HUES6 (cell line): ENCODE results near the gene DNAJC16.
A peak's percentile ranks its signal among the peaks of the same experiment; 100 is the strongest.

Source experiments
- H3K27ac ChIP-seq: 2 replicates; pipeline ENCODE4 v1.7.0; 2013; ENCODE audit warnings: low read depth, mild to moderate bottlenecking, low read length, inconsistent platforms
- H3K27me3 ChIP-seq: 2 replicates; pipeline ENCODE4 v1.6.1; 2013; ENCODE audit warnings: low read length; ENCODE audit not compliant: control insufficient read depth, insufficient read depth
- H3K36me3 ChIP-seq: 2 replicates; pipeline ENCODE4 v1.6.1; 2013; ENCODE audit warnings: low read length; ENCODE audit not compliant: control insufficient read depth, insufficient read depth
- H3K4me1 ChIP-seq: 2 replicates; pipeline ENCODE4 v1.6.1; 2013; ENCODE audit warnings: low read length; ENCODE audit not compliant: control insufficient read depth, insufficient read depth
- H3K4me3 ChIP-seq: 2 replicates; pipeline ENCODE4 v1.5.1; 2013; ENCODE audit warnings: low read depth, low read length
- H3K9ac ChIP-seq: one replicate; pipeline ENCODE4 v1.6.1; 2013; ENCODE audit warnings: mild to moderate bottlenecking, low read length
- H3K9me3 ChIP-seq: 2 replicates; pipeline ENCODE4 v1.6.1; 2013; ENCODE audit warnings: low read depth, low read length; ENCODE audit not compliant: control insufficient read depth, insufficient read depth

The DNAJC16 gene

DNA sequence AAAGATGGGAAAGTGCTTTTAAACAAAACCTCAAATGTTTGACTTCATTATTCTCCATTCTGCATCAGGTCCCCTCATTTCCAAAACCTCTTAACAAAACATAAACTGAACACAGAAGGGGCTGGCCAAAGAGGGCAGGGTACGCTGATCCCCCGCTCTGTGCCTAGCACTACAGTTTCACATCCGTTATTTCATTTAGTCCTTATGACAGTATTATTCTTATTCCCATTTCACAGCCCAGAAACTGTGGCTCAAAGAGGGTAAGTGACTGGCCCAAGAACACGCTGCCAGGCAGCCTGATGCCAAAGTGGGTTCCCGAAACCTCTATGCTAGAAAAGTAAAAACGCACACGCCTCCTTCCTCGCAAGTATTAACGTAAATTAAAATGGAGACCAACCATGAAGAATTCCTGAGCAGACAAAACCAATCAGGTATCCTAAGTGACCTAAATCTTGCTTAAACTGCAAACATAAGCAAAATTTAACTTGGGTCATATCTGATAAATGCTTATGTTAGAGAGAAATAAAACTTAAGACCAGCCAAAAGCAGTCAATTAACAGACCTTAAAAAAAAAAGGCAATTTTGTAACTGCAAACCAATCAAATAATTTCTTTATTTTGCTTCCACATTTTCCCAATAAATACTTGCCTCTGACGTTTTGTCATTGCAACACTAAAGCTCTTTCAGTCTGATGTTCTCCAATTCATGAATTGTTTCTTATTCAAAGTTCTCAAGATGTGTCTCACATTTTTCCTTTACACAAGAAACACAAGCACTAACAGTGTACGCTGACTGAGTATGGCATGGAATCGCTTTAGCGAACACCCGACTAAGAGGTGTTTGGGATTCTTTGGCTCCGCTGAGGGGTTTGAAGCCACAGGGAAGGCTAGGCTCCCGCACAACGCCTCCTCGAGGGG is 3.3 kb upstream of the DNAJC16 start:
- Histone ChIP-seq H3K36me3 (no peaks in the 10 kb centered on the region; the same call in 1 of the 2 replicates), H3K9me3 (no peaks in the 10 kb centered on the region), H3K9ac (peak overlapping the region; percentile 63), H3K27me3 (no peaks in the 10 kb centered on the region), H3K27ac (peak overlapping the region; percentile 15; the same call in 1 of the 2 replicates), H3K4me3 (peak overlapping the region; percentile 79), H3K4me1 (peaks cover 10% of the 10 kb centered on the region)

- Histone ChIP-seq H3K27ac (peak within 1 kb of the TSS; percentile 97), H3K36me3 (no peaks in the 10 kb centered on the region), H3K4me1 (peaks cover 10% of the 10 kb centered on the region), H3K9me3 (no peaks in the 10 kb centered on the region), H3K4me3 (peak within 1 kb of the TSS; percentile 97), H3K27me3 (no peaks in the 10 kb centered on the region), H3K9ac (peak within 1 kb of the TSS; percentile 96)
These were observed 2.7 kb upstream of the DNAJC16 start, which contains the start of gene CASP9 for GRCh38 chr1:15524021-15524282. Gene CASP9, minus strand, starts transcription at chr1:15524215. Its CDS starts 15 bp downstream, at chr1:15524200.

DNA sequence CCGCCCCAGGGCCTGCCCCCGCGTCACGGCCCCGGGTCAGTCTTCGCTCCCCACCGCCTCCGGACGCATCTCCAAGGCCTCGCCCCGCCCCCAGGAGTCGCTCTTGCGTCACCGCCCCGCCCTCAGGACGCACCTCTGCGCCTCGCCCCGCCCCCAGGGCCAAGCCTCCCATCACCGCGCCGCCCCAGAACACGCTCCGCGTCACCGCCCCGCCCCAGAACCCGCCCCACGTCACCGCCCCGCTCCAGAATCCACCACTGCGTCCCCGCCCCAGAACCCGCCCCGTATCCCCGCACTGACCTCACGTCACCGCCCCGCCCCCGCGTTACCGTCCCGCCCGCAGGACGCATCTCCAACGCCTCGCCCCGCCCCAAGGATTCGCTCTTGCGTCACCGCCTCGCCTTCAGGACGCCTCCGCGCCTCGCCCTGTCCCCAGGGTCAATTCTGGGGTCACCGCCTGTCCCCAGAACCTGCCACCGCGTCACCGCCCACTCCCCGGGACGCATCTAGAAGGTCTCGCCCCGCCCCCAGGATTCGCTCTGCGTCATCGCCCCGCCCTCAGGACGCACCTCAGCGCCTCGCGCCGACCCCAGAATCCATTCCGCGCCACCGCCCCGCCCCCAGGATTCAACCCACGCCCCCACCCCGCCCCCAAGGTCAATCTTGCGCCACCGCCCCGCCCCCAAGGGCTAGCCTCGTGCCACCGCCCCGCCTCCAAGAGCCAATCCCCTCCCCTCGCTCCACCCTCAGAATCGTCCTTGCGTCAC is 2.2 kb upstream of the DNAJC16 start:
- Histone ChIP-seq H3K27me3 (no peaks in the 10 kb centered on the region), H3K36me3 (no peaks in the 10 kb centered on the region), H3K4me3 (peak overlapping the region; percentile 97), H3K9ac (peak overlapping the region; percentile 96), H3K27ac (peak overlapping the region; percentile 97), H3K4me1 (peaks cover 10% of the 10 kb centered on the region), H3K9me3 (no peaks in the 10 kb centered on the region)

DNA sequence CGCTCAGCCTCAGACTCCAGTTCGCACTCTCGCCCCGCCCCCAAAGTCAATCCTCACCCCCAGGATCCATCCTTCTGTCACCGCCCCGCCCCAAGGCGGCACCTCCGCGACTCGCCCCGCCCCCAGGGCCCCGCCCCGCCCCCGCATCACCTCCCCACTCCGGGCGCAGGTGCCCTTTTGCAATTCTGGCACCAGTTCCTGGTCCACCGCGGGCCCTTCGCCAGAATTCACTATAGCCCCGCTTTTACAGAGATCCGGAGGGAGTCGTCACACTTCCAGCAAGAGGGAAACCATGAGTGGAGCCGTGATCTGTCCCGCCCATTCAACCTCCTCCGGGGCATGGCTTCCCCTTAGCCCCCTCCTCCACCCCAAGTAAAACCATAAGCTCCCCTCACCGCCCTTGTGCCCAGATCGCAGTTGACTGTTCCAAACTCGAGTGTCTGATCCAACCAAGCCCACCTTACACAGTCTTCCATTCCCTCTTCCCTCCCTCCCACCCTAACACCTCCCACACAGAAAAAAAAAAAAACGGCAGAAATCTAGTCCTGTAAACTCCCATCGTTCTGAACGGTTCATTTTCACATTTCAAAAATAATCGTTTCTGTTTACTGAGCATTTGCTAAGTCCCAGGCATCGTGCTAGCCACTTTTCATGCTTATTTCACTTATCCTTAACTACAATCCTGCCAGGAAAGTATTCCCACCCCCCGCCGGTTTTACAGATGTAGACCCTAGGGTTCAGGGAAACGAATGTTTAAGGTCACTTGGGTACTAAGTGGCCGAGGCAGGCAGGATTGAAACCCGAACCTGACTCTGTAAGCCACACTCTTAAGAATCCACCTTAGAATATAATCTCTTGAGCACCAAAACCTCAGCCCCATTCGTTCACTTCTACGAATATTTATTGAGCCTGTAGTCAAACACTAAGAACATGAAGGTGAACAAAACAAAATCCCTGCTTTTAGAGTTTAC is 1.3 kb upstream of the DNAJC16 start:
- H3K27ac ChIP-seq, result no peak overlapping the region
- no peaks in the 10 kb centered on the region for H3K27me3 ChIP-seq
- no peak overlapping the region for H3K9ac ChIP-seq
- H3K4me1 ChIP-seq, result peaks cover 10% of the 10 kb centered on the region
- H3K9me3 ChIP-seq, result no peaks in the 10 kb centered on the region
- peak overlapping the region; percentile 84 for H3K4me3 ChIP-seq
- 0 out of 2 replicates have a peak, but pooled peaks cover 1% of the 10 kb centered on the region for H3K36me3 ChIP-seq

- Histone ChIP-seq H3K27ac (no peak overlapping the region), H3K4me1 (peaks cover 10% of the 10 kb centered on the region), H3K36me3 (0 out of 2 replicates have a peak, but pooled peaks cover 4% of the 10 kb centered on the region), H3K4me3 (peak overlapping the region; percentile 84), H3K9me3 (no peaks in the 10 kb centered on the region), H3K9ac (no peak overlapping the region), H3K27me3 (no peaks in the 10 kb centered on the region)
These were observed 593 bp upstream of the DNAJC16 start for GRCh38 chr1:15526021-15526489.

GRCh38 chr1:15531003-15531402 is 4.4 kb downstream of the DNAJC16 start:
- H3K9me3 ChIP-seq, result no peaks in the 10 kb centered on the region
- H3K27ac ChIP-seq, result no peak overlapping the region
- no peaks in the 10 kb centered on the region for H3K27me3 ChIP-seq
- no peaks in the 10 kb centered on the region; the same call in 1 of the 2 replicates for H3K4me1 ChIP-seq
- H3K36me3 ChIP-seq, result peaks cover 20% of the 10 kb centered on the region
- H3K4me3 ChIP-seq, result no peak overlapping the region
- no peak overlapping the region for H3K9ac ChIP-seq

- H3K9ac ChIP-seq, result no peak overlapping the region
- no peak overlapping the region for H3K27ac ChIP-seq
- no peaks in the 10 kb centered on the region for H3K9me3 ChIP-seq
- H3K27me3 ChIP-seq, result no peaks in the 10 kb centered on the region
- peaks cover 26% of the 10 kb centered on the region for H3K36me3 ChIP-seq
- no peak overlapping the region for H3K4me3 ChIP-seq
- H3K4me1 ChIP-seq, result no peaks in the 10 kb centered on the region; the same call in 1 of the 2 replicates
These were observed 5.0 kb downstream of the DNAJC16 start for GRCh38 chr1:15531682-15532081.

DNA sequence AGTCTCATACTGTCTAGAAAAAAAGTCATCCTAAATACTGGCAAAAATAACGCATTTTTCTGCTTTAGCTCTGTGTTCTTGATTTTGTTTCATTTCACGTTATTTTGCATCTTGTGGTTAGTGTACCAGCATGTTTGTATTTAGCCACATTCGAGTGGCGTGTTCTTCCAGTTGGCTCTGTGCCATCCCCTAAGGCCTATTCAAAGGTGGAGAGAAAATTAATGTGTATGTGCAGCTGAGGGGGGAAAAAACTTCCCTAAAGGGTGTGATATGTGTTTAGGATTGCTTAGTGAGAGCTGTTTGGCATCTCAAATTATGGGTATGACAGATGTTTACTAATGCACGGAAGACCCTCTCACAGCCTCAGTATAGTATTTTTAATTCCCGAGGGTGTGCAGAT is 12.1 kb downstream of the DNAJC16 start:
- Histone ChIP-seq H3K4me1 (no peaks in the 10 kb centered on the region), H3K4me3 (no peak overlapping the region), H3K27ac (no peak overlapping the region), H3K9me3 (no peaks in the 10 kb centered on the region), H3K36me3 (peaks cover 69% of the 10 kb centered on the region), H3K9ac (no peak overlapping the region), H3K27me3 (no peaks in the 10 kb centered on the region)

- no peak overlapping the region for H3K27ac ChIP-seq
- H3K27me3 ChIP-seq, result no peaks in the 10 kb centered on the region
- H3K9ac ChIP-seq, result no peak overlapping the region
- no peaks in the 10 kb centered on the region for H3K9me3 ChIP-seq
- no peaks in the 10 kb centered on the region for H3K4me1 ChIP-seq
- H3K36me3 ChIP-seq, result peaks cover 78% of the 10 kb centered on the region
- no peak overlapping the region for H3K4me3 ChIP-seq
These were observed 13.5 kb downstream of the DNAJC16 start for GRCh38 chr1:15540186-15540585.

DNA sequence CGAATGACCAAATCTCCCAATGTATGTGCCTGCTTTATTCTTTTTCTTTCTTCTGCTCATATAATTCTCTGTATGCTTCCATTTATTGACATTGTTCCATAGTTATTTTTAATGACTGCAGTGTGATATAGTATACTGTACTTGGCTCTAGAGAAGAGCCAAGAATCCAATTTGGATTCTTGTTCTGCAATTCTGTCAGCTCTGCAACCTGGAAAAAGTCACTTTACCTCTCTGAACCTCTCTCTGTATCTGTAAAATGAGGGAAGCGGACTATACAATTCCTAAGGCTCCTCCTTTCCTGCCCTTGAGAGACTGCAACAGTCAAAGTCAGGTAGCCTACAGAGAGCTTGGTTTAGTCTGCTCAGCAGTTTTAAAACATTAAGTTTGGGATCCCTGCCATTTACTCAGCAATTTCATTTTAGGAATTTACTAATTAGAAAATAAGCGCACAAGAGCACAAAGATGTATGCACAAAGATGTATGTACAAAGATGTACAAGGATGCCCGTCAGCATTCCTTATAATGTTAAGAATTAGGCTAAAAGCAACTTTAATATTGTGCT is 14.7 kb downstream of the DNAJC16 start:
- Histone ChIP-seq H3K36me3 (peaks cover 80% of the 10 kb centered on the region), H3K27me3 (no peaks in the 10 kb centered on the region), H3K4me1 (no peaks in the 10 kb centered on the region), H3K27ac (no peak overlapping the region), H3K4me3 (no peak overlapping the region), H3K9ac (no peak overlapping the region), H3K9me3 (no peaks in the 10 kb centered on the region)
